ENCODE data around the gene SCN11A. TPM values are rescaled to one million over a fixed set of nuclear protein-coding genes. Genes with fewer than 3 reads are reported as not detected.

The SCN11A gene
- total RNA-seq, 1 donor from 2014 or later, result 0.20 TPM

- H3K9me3 ChIP-seq (ENCODE audit: insufficient read depth, low read depth, low read length), result no peaks in the 10 kb centered on the region
- H3K9me3 Mint-ChIP-seq (ENCODE audit: unreplicated experiment), result no peaks in the 10 kb centered on the region
- no peak overlapping the region for H2AFZ ChIP-seq (ENCODE audit: low read depth, low read length)
- H3K27me3 ChIP-seq (ENCODE audit: insufficient read depth, low read length), result no peaks in the 10 kb centered on the region
- H3K79me2 ChIP-seq (ENCODE audit: insufficient read depth, low read length), result peaks cover 27% of the 10 kb centered on the region
- no peak overlapping the region for H3K4me2 ChIP-seq (ENCODE audit: low read length)
- H3K27me3 Mint-ChIP-seq (ENCODE audit: low read depth, unreplicated experiment), result no peaks in the 10 kb centered on the region
- TF ChIP-seq CTCF (IDR thresholded peaks at IDR 0.05; ENCODE audit: insufficient read depth, low read depth, low read length) (no peak), EZH2 (IDR thresholded peaks at IDR 0.05; ENCODE audit: insufficient read depth, low read length) (no peak)
- no peak overlapping the region for H3K9ac ChIP-seq (ENCODE audit: low read length)
- peaks cover 33% of the 10 kb centered on the region for H3K36me3 ChIP-seq (ENCODE audit: insufficient read depth, low read length)
- FAIRE-seq (no peak), DNase-seq (ENCODE audit: low read depth) (no peak)
- no peak overlapping the region for H3K27ac Mint-ChIP-seq (ENCODE audit: unreplicated experiment)
- H3K36me3 Mint-ChIP-seq (ENCODE audit: low read depth, unreplicated experiment), result peaks cover 9% of the 10 kb centered on the region
- no peaks in the 10 kb centered on the region for H3K4me1 ChIP-seq (ENCODE audit: insufficient read depth, low read length)
- H3K4me3 ChIP-seq (ENCODE audit: insufficient read depth, low read depth, low read length), result no peak overlapping the region
- peaks cover 54% of the 10 kb centered on the region for H4K20me1 ChIP-seq (ENCODE audit: insufficient read depth, low read length)
- H3K4me3 Mint-ChIP-seq (ENCODE audit: unreplicated experiment), result no peak overlapping the region
- peaks cover 13% of the 10 kb centered on the region for H3K4me1 Mint-ChIP-seq (ENCODE audit: low read depth, unreplicated experiment)
- H3K27ac ChIP-seq (ENCODE audit: low read depth, low read length), result no peak overlapping the region
Observed at GRCh38 chr3:39098473-39099000, 46.8 kb upstream of the SCN11A start.

- peaks cover 13% of the 10 kb centered on the region for H3K4me1 Mint-ChIP-seq (ENCODE audit: low read depth, unreplicated experiment)
- Histone ChIP-seq H3K4me3 (ENCODE audit: insufficient read depth, low read depth, low read length) (no peak overlapping the region), H3K9ac (ENCODE audit: low read length) (no peak overlapping the region), H3K79me2 (ENCODE audit: insufficient read depth, low read length) (peaks cover 21% of the 10 kb centered on the region), H3K27me3 (ENCODE audit: insufficient read depth, low read length) (no peaks in the 10 kb centered on the region), H3K36me3 (ENCODE audit: insufficient read depth, low read length) (peaks cover 33% of the 10 kb centered on the region), H3K4me2 (ENCODE audit: low read length) (no peak overlapping the region), H3K4me1 (ENCODE audit: insufficient read depth, low read length) (no peaks in the 10 kb centered on the region), H3K9me3 (ENCODE audit: insufficient read depth, low read depth, low read length) (no peaks in the 10 kb centered on the region), H4K20me1 (ENCODE audit: insufficient read depth, low read length) (peaks cover 47% of the 10 kb centered on the region), H3K27ac (ENCODE audit: low read depth, low read length) (no peak overlapping the region), H2AFZ (ENCODE audit: low read depth, low read length) (no peak overlapping the region)
- DNase-seq (ENCODE audit: low read depth), result no peak
- TF ChIP-seq CTCF (IDR thresholded peaks at IDR 0.05; ENCODE audit: insufficient read depth, low read depth, low read length), result no peak
- TF ChIP-seq EZH2 (IDR thresholded peaks at IDR 0.05; ENCODE audit: insufficient read depth, low read length), result no peak
- no peak overlapping the region for H3K4me3 Mint-ChIP-seq (ENCODE audit: unreplicated experiment)
- peaks cover 9% of the 10 kb centered on the region for H3K36me3 Mint-ChIP-seq (ENCODE audit: low read depth, unreplicated experiment)
- no peak overlapping the region for H3K27ac Mint-ChIP-seq (ENCODE audit: unreplicated experiment)
- H3K27me3 Mint-ChIP-seq (ENCODE audit: low read depth, unreplicated experiment), result no peaks in the 10 kb centered on the region
- FAIRE-seq, result no peak
- H3K9me3 Mint-ChIP-seq (ENCODE audit: unreplicated experiment), result no peaks in the 10 kb centered on the region
Observed at GRCh38 chr3:39097716-39098472, 46.1 kb upstream of the SCN11A start.

- H3K27me3 Mint-ChIP-seq (ENCODE audit: low read depth, unreplicated experiment), result no peaks in the 10 kb centered on the region
- Histone ChIP-seq H3K4me1 (ENCODE audit: insufficient read depth, low read length) (no peaks in the 10 kb centered on the region), H4K20me1 (ENCODE audit: insufficient read depth, low read length) (peaks cover 37% of the 10 kb centered on the region), H3K9me3 (ENCODE audit: insufficient read depth, low read depth, low read length) (no peaks in the 10 kb centered on the region), H3K4me3 (ENCODE audit: insufficient read depth, low read depth, low read length) (no peak overlapping the region), H3K36me3 (ENCODE audit: insufficient read depth, low read length) (peaks cover 39% of the 10 kb centered on the region), H3K79me2 (ENCODE audit: insufficient read depth, low read length) (peaks cover 10% of the 10 kb centered on the region), H2AFZ (ENCODE audit: low read depth, low read length) (no peak overlapping the region), H3K27me3 (ENCODE audit: insufficient read depth, low read length) (no peaks in the 10 kb centered on the region), H3K27ac (ENCODE audit: low read depth, low read length) (no peak overlapping the region), H3K4me2 (ENCODE audit: low read length) (no peak overlapping the region), H3K9ac (ENCODE audit: low read length) (peak overlapping the region; percentile 0)
- H3K4me1 Mint-ChIP-seq (ENCODE audit: low read depth, unreplicated experiment), result peaks cover 13% of the 10 kb centered on the region
- no peak for FAIRE-seq
- TF ChIP-seq CTCF (IDR thresholded peaks at IDR 0.05; ENCODE audit: insufficient read depth, low read depth, low read length), result no peak
- no peak for TF ChIP-seq EZH2 (IDR thresholded peaks at IDR 0.05; ENCODE audit: insufficient read depth, low read length)
- DNase-seq (ENCODE audit: low read depth), result peak; percentile 37
- H3K27ac Mint-ChIP-seq (ENCODE audit: unreplicated experiment), result no peak overlapping the region
- no peak overlapping the region for H3K4me3 Mint-ChIP-seq (ENCODE audit: unreplicated experiment)
- no peaks in the 10 kb centered on the region for H3K9me3 Mint-ChIP-seq (ENCODE audit: unreplicated experiment)
- H3K36me3 Mint-ChIP-seq (ENCODE audit: low read depth, unreplicated experiment), result peaks cover 9% of the 10 kb centered on the region
Observed at GRCh38 chr3:39096775-39097174, 45.0 kb upstream of the SCN11A start.

Measured in astrocyte (in vitro differentiated cells and primary cell).